ENCODE measurements around the gene CLC.

CLC gene

DNA sequence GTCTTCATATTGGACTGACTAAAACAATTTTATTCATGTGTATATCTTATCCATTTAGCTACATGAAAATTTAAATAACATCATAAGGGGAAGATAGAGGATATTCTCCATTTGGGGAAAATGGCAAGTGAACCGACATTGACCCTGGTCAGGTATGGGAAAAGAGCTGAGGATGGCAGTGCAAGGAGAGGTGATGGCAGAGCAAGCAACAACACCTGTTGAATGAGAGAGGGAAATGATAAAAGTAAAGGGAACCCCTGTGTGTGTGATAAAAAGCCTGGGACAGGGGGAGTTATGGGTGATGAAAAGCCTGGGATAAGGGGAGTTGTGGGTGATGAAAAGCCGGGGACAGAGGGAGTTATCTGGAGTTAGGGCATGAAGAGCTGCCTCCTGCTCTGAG is 4.0 kb downstream of the CLC start:
- no peak overlapping the region for H2BK15ac ChIP-seq (ENCODE audit: low read length)
- H2AK5ac ChIP-seq (ENCODE audit: low read depth, low read length) = no peak overlapping the region
- no peak overlapping the region for H3K9ac ChIP-seq (ENCODE audit: low read depth, low read length, poor library complexity)
- H3K9me3 ChIP-seq (replicated peaks in 1 of 2; ENCODE audit: control insufficient read depth in 2 of 2, insufficient read depth in 1 of 2, low read depth in 1 of 2, low read length in 2 of 2) = no peaks in the 10 kb centered on the region
- H3K27ac ChIP-seq (replicated peaks; ENCODE audit: low read length) = no peak overlapping the region
- H2AFZ ChIP-seq (ENCODE audit: low read length) = no peak overlapping the region
- H3K4me3 ChIP-seq (ENCODE audit: low read length in 2 of 2) = no peak overlapping the region
- no peak overlapping the region for H3K23ac ChIP-seq (ENCODE audit: low read depth, low read length, poor library complexity)
- no peaks in the 10 kb centered on the region for H3K36me3 ChIP-seq (replicated peaks in 1 of 2; ENCODE audit: control insufficient read depth in 2 of 2, insufficient read depth in 2 of 2, low read length in 2 of 2)
- no peak overlapping the region for H4K91ac ChIP-seq (ENCODE audit: low read depth, low read length, poor library complexity)
- H2BK120ac ChIP-seq (ENCODE audit: low read depth, low read length) = no peak overlapping the region
- H2BK12ac ChIP-seq (ENCODE audit: low read length) = no peak overlapping the region
- no peak overlapping the region for H3K4ac ChIP-seq (ENCODE audit: low read length)
- no peaks in the 10 kb centered on the region for H3K4me1 ChIP-seq (ENCODE audit: control insufficient read depth in 2 of 2, insufficient read depth in 1 of 2, low read depth in 1 of 2, low read length in 2 of 2)
- no peak overlapping the region for H2BK5ac ChIP-seq (ENCODE audit: low read length)
- no peak overlapping the region for H4K8ac ChIP-seq (ENCODE audit: low read depth, low read length)
- H3K4me2 ChIP-seq (ENCODE audit: insufficient read depth, low read length, poor library complexity, severe bottlenecking) = no peak overlapping the region
- peaks cover 0 to 11% (median 2%) of the 10 kb centered on the region in 3 experiments for H3K27me3 ChIP-seq (ENCODE audit: control insufficient read depth in 3 of 3, insufficient read depth in 3 of 3, low read depth in 1 of 3, low read length in 3 of 3)
- no peak overlapping the region for H3K14ac ChIP-seq (ENCODE audit: low read length)
- H3K18ac ChIP-seq (ENCODE audit: low read length) = no peak overlapping the region
- no peak for DNase-seq (ENCODE audit: low spot score)
- H3K79me1 ChIP-seq (ENCODE audit: low read depth, low read length) = no peaks in the 10 kb centered on the region
- WGBS, 2 donors (ENCODE audit: extremely low coverage in 2 of 2, insufficient read length in 2 of 2, insufficient replicate concordance in 1 of 2) = no CpG with 5 or more reads among the region's 2 CpGs

DNA sequence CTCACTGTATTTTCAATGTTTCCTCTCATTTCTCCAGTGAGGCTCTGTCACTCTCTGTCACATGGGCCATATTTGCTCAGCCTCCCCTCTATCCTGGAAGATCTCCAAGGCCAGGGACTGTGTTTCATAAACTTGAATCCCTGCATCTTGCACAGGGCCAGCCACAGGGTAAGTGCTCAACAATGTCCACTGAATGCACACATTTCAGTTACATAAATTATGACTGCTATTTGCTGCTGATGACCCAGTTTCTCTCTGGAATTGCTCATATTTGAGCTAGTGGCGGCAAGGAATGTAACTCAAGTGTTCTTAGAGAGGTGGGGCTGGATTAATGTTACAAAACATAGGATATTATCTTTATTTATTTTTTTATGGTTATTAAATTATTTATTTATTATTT is 6.1 kb downstream of the CLC start:
- Histone ChIP-seq H3K4me1 (ENCODE audit: control insufficient read depth in 2 of 2, insufficient read depth in 1 of 2, low read depth in 1 of 2, low read length in 2 of 2) (no peaks in the 10 kb centered on the region), H2AK5ac (ENCODE audit: low read depth, low read length) (no peak overlapping the region), H3K14ac (ENCODE audit: low read length) (no peak overlapping the region), H3K23ac (ENCODE audit: low read depth, low read length, poor library complexity) (no peak overlapping the region), H2AFZ (ENCODE audit: low read length) (no peak overlapping the region), H2BK15ac (ENCODE audit: low read length) (no peak overlapping the region), H3K9me3 (replicated peaks in 1 of 2; ENCODE audit: control insufficient read depth in 2 of 2, insufficient read depth in 1 of 2, low read depth in 1 of 2, low read length in 2 of 2) (no peaks in the 10 kb centered on the region), H2BK5ac (ENCODE audit: low read length) (no peak overlapping the region), H4K91ac (ENCODE audit: low read depth, low read length, poor library complexity) (no peak overlapping the region), H3K79me1 (ENCODE audit: low read depth, low read length) (no peaks in the 10 kb centered on the region), H3K4ac (ENCODE audit: low read length) (no peak overlapping the region), H4K8ac (ENCODE audit: low read depth, low read length) (no peak overlapping the region), H3K9ac (ENCODE audit: low read depth, low read length, poor library complexity) (no peak overlapping the region), H3K4me3 (ENCODE audit: low read length in 2 of 2) (no peak overlapping the region), H3K4me2 (ENCODE audit: insufficient read depth, low read length, poor library complexity, severe bottlenecking) (no peak overlapping the region), H3K27me3 (ENCODE audit: control insufficient read depth in 3 of 3, insufficient read depth in 3 of 3, low read depth in 1 of 3, low read length in 3 of 3) (peaks cover 0 to 4% (median 0%) of the 10 kb centered on the region in 3 experiments), H2BK120ac (ENCODE audit: low read depth, low read length) (no peak overlapping the region), H2BK12ac (ENCODE audit: low read length) (no peak overlapping the region), H3K27ac (replicated peaks; ENCODE audit: low read length) (no peak overlapping the region), H3K18ac (ENCODE audit: low read length) (no peak overlapping the region), H3K36me3 (replicated peaks in 1 of 2; ENCODE audit: control insufficient read depth in 2 of 2, insufficient read depth in 2 of 2, low read length in 2 of 2) (no peaks in the 10 kb centered on the region)
- DNase-seq (ENCODE audit: low spot score) = no peak
- no CpG with 5 or more reads among the region's 1 CpG for WGBS, 2 donors (ENCODE audit: extremely low coverage in 2 of 2, insufficient read length in 2 of 2, insufficient replicate concordance in 1 of 2)

DNA sequence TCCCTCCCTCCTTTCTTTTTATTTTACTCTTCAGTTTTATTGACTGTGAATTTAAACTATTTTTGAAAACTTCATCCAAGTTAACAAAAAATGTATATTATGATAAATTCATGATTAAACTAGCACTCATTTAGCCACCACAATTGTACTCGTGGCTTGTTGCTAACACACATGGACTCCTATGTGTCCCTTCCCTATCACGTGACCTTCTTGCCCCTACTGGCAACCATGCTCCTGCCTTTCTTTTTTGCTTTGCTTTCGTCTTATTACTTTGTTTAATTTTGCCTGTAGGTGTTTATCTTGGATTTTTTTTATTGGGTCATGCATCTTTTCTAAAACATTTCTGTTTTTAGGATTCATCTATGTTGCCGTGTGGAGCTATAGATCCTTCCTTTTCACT is 8.2 kb downstream of the CLC start:
- Histone ChIP-seq H3K4me3 (ENCODE audit: low read length in 2 of 2) (no peak overlapping the region), H3K9ac (ENCODE audit: low read depth, low read length, poor library complexity) (no peak overlapping the region), H3K27me3 (ENCODE audit: control insufficient read depth in 3 of 3, insufficient read depth in 3 of 3, low read depth in 1 of 3, low read length in 3 of 3) (peaks cover 0 to 4% (median 0%) of the 10 kb centered on the region in 3 experiments), H3K27ac (replicated peaks; ENCODE audit: low read length) (no peak overlapping the region), H2AFZ (ENCODE audit: low read length) (no peak overlapping the region), H3K36me3 (replicated peaks in 1 of 2; ENCODE audit: control insufficient read depth in 2 of 2, insufficient read depth in 2 of 2, low read length in 2 of 2) (no peaks in the 10 kb centered on the region), H3K4me2 (ENCODE audit: insufficient read depth, low read length, poor library complexity, severe bottlenecking) (no peak overlapping the region), H2AK5ac (ENCODE audit: low read depth, low read length) (no peak overlapping the region), H3K9me3 (replicated peaks in 1 of 2; ENCODE audit: control insufficient read depth in 2 of 2, insufficient read depth in 1 of 2, low read depth in 1 of 2, low read length in 2 of 2) (no peaks in the 10 kb centered on the region), H3K23ac (ENCODE audit: low read depth, low read length, poor library complexity) (no peak overlapping the region), H3K14ac (ENCODE audit: low read length) (no peak overlapping the region), H3K4me1 (ENCODE audit: control insufficient read depth in 2 of 2, insufficient read depth in 1 of 2, low read depth in 1 of 2, low read length in 2 of 2) (no peaks in the 10 kb centered on the region), H4K91ac (ENCODE audit: low read depth, low read length, poor library complexity) (no peak overlapping the region), H2BK5ac (ENCODE audit: low read length) (no peak overlapping the region), H4K8ac (ENCODE audit: low read depth, low read length) (no peak overlapping the region), H2BK120ac (ENCODE audit: low read depth, low read length) (no peak overlapping the region), H3K4ac (ENCODE audit: low read length) (no peak overlapping the region), H2BK15ac (ENCODE audit: low read length) (no peak overlapping the region), H3K18ac (ENCODE audit: low read length) (no peak overlapping the region), H3K79me1 (ENCODE audit: low read depth, low read length) (no peaks in the 10 kb centered on the region), H2BK12ac (ENCODE audit: low read length) (no peak overlapping the region)
- no CpG with 5 or more reads among the region's 4 CpGs for WGBS, 2 donors (ENCODE audit: extremely low coverage in 2 of 2, insufficient read length in 2 of 2, insufficient replicate concordance in 1 of 2)
- no peak for DNase-seq (ENCODE audit: low spot score)

DNA sequence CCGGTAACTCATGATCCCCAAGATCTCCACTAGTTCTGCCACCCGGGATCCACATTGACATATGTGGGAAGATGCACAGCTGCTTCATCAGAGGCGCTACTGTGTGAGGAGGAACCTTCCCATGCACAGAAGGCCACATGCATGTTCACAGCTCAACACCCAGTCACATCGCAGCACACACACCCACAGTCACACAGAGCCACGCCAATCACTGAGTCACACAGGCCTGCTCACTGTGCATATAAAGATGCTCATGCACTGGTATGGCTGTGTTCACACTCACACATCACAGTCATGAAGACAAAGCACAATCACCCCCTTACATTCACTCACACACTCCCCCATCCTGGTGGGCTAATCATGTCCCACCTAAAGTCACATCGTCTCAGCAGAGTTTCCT is 9.8 kb downstream of the CLC start:
- no CpG with 5 or more reads among the region's 6 CpGs for WGBS, 2 donors (ENCODE audit: extremely low coverage in 2 of 2, insufficient read length in 2 of 2, insufficient replicate concordance in 1 of 2)
- Histone ChIP-seq H3K27me3 (ENCODE audit: control insufficient read depth in 3 of 3, insufficient read depth in 3 of 3, low read depth in 1 of 3, low read length in 3 of 3) (peaks cover 0 to 4% (median 0%) of the 10 kb centered on the region in 3 experiments), H2BK12ac (ENCODE audit: low read length) (no peak overlapping the region), H3K4me2 (ENCODE audit: insufficient read depth, low read length, poor library complexity, severe bottlenecking) (no peak overlapping the region), H2BK5ac (ENCODE audit: low read length) (no peak overlapping the region), H3K79me1 (ENCODE audit: low read depth, low read length) (no peaks in the 10 kb centered on the region), H2BK120ac (ENCODE audit: low read depth, low read length) (no peak overlapping the region), H4K8ac (ENCODE audit: low read depth, low read length) (no peak overlapping the region), H3K4ac (ENCODE audit: low read length) (no peak overlapping the region), H3K36me3 (replicated peaks in 1 of 2; ENCODE audit: control insufficient read depth in 2 of 2, insufficient read depth in 2 of 2, low read length in 2 of 2) (no peaks in the 10 kb centered on the region), H3K14ac (ENCODE audit: low read length) (no peak overlapping the region), H3K4me3 (ENCODE audit: low read length in 2 of 2) (peak overlapping the region in 1 of 2 donors; percentile 10), H2AFZ (ENCODE audit: low read length) (no peak overlapping the region), H4K91ac (ENCODE audit: low read depth, low read length, poor library complexity) (no peak overlapping the region), H2AK5ac (ENCODE audit: low read depth, low read length) (no peak overlapping the region), H3K9ac (ENCODE audit: low read depth, low read length, poor library complexity) (no peak overlapping the region), H3K18ac (ENCODE audit: low read length) (no peak overlapping the region), H2BK15ac (ENCODE audit: low read length) (no peak overlapping the region), H3K9me3 (replicated peaks in 1 of 2; ENCODE audit: control insufficient read depth in 2 of 2, insufficient read depth in 1 of 2, low read depth in 1 of 2, low read length in 2 of 2) (no peaks in the 10 kb centered on the region), H3K27ac (replicated peaks; ENCODE audit: low read length) (no peak overlapping the region), H3K23ac (ENCODE audit: low read depth, low read length, poor library complexity) (no peak overlapping the region), H3K4me1 (ENCODE audit: control insufficient read depth in 2 of 2, insufficient read depth in 1 of 2, low read depth in 1 of 2, low read length in 2 of 2) (no peaks in the 10 kb centered on the region)
- DNase-seq (ENCODE audit: low spot score) = no peak

All from neuronal stem cell (in vitro differentiated cells).